CD4-positive, alpha-beta T cell treated with Interleukin-17A for 1 hour (primary cell): Measurements from ENCODE around the gene RSPO3.

Experiments used
- DNase-seq: peaks from one replicate; pipeline ENCODE4 v3.0.0-alpha.2; 2020

Gene RSPO3

DNA sequence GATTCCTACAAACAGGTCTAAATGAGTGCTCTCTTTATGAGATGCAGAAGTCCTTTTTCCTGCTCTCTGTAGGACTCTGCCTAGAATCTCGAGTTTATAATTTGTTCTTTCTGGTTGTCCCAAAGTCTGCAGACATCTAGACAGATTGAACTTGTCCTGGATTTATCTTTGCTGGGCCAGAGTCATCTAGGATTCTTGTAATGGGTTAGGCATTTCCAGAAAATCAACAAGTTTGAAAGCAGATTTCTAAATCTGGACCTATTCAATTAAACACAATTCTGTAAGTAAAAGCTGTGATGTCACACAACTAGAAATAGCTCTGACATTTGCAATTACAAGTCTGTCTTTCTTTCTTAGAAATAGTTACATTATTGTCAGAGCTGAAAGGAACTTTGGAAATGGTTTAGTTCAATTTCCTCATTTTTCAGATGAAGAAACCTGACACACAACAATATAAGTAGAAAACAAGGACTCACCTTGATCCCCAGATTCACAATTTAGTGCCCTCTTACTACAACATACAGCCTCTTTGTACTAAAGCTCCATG is 4.2 kb upstream of the RSPO3 start:
- DNase-seq, result no peak

DNA sequence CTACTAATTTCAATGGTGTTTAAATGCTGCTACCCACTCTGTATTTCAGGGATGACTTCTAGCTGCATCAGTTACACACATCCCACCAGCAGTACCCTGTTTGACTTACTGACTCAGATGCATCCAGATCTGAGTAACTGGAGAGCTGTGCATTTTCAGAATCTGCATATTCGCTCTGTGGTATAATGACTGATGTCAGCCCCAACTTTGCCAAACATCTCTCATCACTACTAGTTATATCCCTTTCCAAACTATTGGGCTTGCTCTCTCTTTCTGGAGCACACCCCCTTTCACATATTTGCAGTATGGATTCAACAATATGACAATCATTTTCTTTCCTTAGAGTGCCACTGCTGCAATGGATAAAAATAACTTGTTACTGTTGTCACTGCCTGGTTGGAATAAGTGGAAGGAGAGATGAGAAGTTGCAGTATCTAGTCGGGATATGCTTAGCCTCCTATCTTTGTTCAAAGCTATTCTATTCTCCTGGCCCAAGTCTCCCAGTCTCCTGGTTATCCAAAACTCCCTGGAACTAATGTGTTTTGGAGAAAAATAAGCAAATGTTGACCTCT is 3.3 kb upstream of the RSPO3 start:
- DNase-seq, result no peak

DNA sequence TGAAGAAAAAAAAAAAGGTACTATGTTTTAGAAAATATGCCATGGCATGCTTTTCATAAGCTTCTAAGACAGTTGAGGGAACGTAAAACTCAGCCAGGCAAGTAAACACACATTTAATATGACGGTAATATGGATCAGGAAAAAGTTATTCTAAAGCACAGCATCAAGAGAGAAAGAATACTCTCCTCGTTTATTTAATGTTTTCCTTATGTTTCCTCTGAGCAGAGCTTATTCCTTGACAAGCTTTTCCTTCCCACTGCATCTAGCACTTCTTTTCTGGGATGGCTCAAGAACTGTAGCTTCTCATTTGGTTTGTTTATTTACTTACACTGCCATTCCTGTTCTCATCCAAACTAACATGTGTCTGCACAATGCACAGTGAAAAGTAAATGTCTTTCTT is 2.7 kb upstream of the RSPO3 start:
- DNase-seq, result no peak

DNA sequence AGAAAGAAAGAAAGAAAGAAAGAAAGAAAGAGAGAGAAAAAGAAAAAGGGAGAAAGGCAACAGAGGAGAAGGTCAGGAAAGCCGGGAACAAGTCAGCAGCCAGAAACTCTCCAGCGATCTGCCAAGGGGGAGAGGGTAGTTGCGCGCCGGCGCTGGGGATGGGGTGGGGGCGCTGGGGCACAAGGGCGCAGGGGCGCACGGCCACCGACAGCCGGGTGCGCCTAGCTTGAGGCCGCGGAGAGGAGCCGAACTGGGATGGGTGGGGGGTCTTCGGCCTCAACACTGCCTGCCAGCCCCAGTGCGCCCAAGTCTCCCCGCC is 533 bp upstream of the RSPO3 start:
- no peak for DNase-seq

DNA sequence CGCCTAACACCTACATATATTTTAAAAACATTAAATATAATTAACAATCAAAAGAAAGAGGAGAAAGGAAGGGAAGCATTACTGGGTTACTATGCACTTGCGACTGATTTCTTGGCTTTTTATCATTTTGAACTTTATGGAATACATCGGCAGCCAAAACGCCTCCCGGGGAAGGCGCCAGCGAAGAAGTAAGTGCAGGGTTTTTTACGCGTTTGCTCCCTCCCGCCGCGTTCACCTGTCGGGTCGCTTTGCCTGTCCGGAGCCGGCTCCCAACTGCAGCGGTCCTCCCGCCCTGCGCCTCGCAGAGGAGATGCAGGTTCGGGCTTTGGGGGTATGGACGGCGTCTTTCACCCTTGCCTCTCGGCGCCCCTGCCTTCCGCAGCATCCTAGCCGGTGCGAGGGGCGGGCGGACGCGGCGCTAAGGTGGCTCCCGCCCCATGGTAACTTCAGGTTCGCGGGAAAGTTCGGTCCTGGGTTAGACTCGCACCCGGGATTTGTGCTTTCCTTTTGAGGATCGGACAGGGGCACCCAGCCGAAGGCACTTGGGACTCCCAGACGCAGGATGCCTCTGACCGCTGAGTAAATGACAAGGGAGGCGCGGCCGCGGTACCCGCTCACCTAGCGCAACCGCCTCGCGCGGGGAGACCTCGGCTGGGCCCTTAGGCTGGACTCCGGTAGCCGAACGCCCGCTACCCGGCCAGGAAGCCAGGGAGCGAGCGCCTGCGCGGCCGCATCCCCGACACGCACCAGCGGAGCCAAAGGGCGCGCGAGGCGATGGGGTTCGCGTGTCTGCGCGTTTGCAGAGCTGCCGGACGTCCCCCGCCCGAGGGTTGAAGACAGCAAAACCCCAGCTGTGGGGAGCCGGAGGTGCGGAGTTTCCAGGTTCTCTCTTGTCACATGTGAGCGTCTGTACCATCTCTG is 891 bp downstream of the RSPO3 start:
- DNase-seq, result no peak

DNA sequence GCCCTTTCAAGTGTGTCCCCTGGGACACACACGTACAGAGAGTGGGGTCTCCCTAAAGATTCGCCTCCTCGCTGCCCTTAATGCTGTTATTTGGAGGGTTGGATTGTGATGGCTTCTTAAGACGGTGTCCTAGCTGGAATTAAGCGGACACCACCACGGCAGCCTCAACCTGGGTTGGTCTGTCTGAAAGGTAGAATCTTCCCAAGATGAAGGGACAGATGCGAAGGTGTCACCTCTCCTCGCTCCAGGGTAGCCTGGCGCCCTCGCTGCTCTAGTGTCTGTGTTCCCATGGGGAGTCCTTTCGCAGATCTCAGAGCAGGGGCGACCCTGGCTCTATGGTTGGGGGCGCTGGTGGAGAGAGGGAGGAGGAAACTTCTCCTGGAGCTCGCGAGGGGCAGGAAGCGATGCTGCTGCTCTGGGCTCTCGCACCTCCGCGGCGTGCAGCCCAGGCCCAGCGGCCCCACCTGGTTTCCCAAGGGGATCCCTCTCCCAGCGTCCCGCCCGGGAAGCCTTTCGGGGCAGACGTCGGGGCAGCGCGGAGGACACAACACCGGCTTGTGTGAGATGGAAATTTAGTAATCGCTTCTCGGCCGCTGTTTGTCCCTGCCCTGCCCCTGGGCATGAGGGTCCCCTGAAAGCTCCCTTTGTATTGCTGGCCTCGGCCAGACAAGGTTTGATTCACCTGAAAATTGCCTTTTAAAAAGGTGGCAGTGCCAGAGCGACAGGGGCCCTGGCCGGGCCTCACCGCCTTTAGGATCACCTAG is 1.7 kb downstream of the RSPO3 start:
- DNase-seq, result no peak

DNA sequence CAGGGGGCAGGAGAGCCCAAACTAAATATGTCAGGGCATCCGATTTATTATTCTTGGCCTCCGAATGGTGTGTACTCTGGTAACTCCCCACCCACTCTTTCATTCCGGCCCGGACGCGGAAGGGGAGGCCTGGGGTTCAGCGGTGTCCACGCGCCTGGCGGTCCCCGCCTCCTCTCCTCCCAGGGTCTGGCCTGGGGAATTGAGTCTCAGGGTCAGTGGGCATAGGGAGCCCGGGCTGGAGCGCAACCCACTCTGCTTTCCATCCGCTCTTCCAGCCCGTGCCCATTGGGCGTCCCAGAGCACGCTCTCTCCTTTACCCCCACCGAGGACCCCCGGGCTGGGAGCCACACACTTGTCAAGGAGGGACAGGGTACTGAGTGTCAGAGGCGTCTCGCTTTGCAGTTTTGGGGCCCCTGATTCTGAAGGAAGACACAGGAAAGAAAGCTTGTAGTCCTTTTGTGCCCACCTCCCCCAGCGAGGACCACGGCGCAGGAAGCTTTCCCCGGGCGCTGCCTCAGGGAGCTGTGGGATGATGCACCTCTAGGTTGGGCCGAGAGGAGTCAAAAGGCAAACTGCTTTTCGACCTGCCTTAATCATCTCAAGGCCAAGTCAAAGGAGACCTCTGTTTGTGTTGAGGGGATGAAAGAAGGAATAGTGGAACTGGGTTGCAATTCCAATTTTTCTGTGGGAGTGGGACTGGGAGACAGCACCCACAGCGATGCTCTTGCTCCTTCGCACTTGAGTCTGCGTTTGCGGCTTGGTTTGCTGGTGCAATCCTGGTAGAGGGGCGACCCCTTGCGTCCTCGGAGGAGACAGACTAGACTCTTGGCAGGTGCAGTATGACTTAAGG is 2.5 kb downstream of the RSPO3 start:
- peak; percentile 46 for DNase-seq

DNA sequence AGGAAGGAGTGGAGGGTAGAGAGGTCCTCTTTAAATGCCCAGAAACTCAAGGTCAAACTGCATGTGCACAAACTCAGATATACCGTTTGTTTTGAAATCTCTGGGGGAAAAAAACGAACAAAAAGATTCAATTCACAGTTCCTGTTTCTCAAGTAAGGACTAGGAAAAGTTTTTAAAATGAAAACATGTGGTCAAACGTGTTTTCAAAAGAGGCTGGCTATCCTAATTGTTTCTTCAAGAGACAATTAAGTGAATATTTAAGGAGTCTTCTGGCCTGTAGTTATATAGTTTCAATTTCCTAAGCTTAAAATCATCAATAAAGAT is 3.1 kb downstream of the RSPO3 start:
- DNase-seq, result no peak

DNA sequence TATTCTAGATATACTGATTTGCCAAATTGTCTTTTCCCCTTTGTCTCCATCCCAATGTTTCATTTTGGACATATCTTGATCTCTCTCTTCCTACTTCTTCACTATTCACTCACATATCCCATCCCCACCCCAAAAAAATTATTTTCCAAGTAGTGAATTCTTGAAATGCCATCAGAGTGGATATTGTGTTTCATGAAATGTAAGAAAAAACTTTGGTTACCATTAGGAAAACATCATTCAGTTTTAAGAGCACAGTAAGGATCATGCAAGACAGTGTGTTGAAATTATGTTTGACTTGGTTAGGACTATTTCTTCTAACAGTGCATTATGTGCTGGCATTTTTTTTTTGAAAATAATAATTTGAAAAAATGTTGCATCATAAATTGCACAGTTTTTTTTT is 5.7 kb downstream of the RSPO3 start:
- DNase-seq, result no peak

DNA sequence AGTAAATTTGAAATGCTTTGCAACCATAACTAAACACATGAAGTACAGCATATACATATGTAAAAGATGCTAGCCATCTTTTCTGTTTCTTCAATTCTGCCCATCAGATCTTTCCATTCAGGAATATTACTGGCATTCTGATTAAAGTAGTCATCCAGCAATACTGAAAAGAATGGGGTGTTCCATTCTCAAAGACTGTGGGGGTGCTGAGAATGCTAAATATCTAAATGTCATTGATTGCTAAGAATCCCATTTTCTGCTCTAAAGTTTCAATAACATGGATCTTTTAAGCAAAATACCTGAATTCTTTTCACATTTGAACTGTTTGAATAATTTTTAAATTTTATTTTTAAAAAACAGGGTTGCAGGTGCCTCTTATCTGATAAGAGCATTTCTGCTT is 6.2 kb downstream of the RSPO3 start:
- no peak for DNase-seq

DNA sequence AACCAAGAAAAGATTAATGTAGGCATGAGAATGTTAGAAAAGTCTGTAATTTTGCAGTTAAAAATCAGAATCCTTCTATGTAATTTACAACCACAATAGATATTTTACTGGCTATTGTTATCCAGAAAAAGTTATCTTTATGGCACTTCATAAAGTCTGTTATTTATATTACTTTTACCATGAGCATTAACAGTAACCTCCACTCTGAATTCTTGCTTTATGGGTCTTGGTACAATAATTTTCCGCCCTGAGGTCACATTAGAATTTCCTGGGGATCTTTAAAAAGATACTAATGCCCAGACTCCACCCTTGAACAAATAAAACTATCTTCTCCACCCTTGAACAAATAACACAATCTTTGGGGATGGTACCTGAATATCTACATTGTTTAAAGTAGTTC is 9.6 kb downstream of the RSPO3 start:
- no peak for DNase-seq

DNA sequence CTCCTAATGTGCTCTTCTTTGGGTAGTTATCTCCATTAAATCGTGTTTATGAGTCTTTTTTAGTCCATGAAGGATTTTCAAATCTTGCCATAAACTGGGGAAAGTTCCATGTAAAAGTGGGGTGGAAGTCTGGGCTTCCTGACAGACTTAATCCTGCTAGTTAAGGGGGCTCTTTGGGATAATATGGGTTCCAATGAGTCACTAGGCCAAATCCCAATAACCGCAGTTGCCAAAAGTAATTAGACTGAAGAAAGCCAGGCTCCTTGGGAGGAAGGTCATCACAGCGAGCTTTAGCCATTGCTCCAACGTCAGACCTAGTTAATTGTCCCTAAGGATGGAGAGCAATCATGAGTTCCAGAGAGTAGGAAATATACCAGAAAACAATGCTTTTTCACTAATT is 10.8 kb downstream of the RSPO3 start:
- DNase-seq, result no peak

DNA sequence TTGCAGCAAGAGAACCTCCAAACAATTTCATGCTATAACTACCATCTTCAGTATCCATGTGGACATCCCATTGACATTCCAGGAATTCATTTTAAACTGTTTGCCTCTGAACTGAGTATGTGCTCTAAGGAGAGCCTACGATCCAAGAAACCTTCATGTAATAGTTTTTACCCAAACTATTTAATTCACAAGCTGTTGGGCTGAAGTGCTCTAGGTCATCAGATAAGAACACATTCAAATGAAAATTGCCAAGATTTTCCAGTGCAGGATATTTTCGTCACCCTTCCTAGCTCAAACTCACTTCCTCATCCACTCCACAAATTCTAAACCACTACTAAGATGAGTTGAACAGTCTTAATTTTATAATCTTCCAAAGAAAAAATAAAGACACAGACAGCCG is 12.8 kb downstream of the RSPO3 start:
- no peak for DNase-seq

DNA sequence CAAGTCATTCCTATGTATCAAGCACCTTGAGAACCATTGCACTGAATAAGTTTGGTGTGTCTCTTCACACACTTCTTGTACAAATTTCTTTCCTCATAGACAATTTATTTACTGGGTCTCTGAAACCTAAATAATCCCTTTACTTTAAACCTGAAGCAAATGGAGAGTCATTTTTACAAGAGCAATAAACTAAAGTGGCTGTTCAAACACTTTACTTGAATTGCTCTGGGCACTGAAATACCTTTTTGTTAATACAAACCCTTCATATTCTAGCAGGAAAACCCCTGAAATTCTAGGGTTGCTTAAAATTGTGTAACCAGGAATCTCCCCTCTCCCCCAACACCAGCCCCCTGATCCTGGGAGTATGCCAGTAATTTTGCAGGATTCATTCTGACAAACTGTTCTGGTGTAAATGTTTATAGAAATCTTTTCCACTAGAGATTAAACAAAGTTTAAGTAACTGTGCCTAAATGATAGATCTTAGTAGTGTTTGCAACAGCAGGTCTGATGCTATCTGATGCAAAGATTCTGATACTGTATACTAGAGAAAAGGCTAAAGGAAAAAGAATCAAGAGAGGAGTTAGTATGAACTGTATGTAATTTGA is 13.4 kb downstream of the RSPO3 start:
- DNase-seq, result no peak

DNA sequence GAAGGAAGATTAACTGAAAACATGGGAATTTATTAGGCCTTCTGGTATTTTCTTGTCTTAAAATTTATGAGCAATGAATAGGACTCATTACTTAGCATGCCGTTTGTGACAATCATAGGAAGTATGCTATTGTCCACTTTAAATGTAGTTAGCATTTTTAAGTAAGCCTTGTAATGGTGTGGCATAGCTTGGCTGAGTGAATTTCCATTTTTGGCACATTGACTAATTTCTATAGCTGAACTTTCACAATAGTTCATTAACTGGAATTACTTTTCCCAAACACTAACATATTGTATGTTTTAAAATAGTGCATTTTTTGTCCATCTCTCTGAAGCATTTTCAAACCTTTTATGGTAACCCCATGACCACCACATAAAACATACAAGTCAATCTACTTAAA is 15.7 kb downstream of the RSPO3 start:
- DNase-seq, result no peak

DNA sequence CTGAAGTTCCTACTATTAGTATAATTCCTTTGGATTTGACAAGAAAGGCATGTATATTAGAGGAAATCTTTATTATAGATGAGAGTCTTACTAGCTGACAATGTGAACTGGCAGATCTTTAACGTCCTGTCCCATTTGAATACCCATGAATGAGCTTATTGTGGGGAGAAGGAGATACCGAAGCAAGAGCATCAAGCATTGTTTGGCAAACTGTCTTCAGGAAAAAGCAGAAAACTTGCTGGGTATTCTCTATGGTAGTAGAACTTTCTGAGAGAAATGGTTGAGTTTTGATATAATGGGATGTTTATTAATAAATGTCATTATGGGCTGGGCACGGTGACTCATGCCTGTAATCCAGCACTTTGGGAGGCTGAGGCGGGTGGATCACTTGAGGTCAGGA is 18.3 kb downstream of the RSPO3 start:
- no peak for DNase-seq

DNA sequence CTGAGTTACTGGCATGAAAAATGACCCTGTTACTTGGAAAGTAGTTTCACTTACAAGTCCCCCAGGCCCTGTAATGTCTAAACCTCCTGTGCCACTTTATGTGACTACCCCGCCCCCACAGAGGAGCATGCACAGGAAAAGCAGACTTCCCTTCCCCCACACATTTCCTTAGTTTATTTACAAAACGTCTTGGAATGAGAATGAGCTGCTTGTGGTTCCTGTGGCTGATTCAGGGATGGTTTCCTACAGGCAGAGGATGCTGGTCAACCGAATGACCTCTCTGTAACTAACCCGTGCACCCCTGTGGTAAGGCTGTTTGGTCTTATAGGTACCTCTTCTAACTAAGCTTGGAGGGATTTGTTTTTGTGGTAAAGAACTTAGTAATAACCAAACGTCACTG is 28.5 kb downstream of the RSPO3 start:
- no peak for DNase-seq

DNA sequence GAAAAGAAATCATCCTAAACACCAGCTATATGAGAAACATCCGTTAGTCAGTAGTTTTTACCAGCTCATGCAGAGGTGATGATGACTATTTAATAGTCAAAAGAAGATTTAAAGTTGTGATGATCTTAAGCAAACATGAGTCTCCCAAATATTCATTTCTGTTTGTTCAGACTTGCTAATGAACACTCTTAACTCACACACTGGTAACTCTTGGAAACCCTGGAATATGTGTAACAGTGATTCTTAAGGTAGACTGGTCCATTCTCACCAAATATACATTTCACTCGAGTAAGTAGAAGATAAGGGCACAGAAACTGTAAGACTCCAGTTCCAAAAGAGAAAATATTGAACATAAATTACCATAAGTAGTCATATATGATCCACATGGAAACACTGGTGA is 29.1 kb downstream of the RSPO3 start:
- DNase-seq, result no peak

DNA sequence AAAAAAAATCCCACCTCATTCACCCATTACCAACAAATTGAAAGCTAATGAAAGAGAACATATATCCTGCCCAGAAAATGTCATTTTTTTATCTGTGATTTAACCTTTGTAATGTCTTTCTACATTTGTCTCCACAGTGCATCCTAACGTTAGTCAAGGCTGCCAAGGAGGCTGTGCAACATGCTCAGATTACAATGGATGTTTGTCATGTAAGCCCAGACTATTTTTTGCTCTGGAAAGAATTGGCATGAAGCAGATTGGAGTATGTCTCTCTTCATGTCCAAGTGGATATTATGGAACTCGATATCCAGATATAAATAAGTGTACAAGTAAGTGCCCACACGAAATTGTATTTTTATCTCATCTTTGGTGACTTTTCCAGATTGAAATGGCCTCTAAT is 30.0 kb downstream of the RSPO3 start:
- DNase-seq, result no peak

DNA sequence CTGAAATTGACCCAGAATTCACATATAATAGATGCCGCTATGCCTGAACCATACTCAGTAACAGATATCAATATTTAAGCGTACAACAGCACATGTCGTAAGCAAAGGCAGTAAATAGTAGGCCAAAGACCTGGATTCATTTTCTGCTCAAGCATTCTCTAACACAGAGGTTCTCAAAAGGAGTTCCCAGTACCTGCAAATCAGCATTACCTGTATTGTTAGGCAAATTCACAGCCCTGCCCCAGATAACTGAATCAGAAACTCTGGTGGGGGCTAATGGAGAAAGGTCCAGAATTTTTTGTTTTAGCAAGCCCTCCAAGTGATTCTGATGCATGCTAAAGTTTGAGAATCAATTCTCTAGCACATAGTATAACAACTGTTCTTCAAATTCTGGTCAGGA is 36.0 kb downstream of the RSPO3 start:
- DNase-seq, result no peak

DNA sequence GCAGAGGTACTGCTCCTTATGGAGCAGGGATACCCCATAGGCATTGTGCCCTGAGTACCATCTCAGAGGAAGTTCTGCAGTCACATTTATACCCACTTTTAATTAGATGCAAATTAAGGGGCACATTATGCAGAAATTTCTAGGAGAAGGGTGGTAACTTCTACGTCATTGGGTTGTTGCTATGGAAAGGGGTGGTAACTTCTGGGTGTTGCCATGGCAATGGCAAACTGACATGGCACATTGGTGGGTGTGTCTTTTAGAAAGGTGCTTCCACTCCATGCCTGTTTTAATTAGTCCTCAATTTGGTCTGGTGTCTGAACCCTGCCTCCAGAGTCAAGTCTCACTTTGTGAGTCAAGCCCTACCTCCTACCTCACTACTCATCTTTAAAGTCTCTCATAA is 42.0 kb downstream of the RSPO3 start:
- DNase-seq, result no peak

DNA sequence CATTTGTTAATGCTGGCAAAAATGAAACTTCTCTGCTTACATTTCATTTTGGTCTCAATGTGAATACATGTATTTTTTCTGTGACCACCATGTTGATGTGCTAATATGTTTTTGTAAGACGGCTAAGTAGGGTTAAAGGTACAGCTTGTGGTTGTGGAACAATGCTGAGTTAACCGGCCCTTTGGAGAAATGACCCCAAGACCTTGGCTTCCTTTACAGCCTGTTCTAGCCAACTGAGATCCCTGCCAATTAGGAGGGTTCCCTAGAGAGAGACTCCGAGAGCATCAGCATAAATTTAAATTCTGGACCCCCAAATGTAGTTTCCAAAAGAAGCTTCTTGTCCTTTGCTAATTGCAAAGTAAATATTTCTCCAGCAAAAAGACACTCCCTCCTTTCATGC is 44.4 kb downstream of the RSPO3 start:
- DNase-seq, result no peak

DNA sequence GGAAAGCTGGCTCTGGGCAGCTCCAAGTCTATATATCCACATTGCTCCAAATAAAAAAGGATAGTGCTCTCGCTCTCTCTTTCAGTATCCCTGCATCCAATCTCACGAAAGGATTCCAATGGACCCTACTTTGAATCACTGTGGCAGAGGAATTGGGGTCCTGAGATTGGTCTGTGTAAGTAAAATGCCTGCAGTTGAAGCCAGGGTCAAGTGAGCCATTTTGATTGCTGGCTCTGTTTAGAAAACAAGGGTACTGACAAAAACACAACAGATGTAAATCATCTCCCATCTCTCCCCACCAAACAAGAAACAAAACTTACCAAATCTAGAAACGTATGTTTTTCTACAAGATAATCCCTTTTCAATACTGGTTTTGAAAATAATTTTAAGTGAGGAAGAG is 45.6 kb downstream of the RSPO3 start:
- DNase-seq, result no peak
